HG03558 (cell line): ENCODE data around the gene CCDC12.

Source experiments
- ATAC-seq: cut with Tn5 transposase; IDR thresholded peaks from one replicate; pipeline ENCODE4 v1.9.1; 2021; ENCODE audit warnings: moderate number of reproducible peaks; ENCODE audit not compliant: unreplicated experiment; ENCODE audit errors: extremely low read depth

CCDC12 gene

GRCh38 chr3:46943237-46944187 lies 33.0 kb downstream of the CCDC12 start:
- no peak for ATAC-seq

- ATAC-seq = no peak
Measured at GRCh38 chr3:46942481-46943236, 33.9 kb downstream of the CCDC12 start.

- no peak for ATAC-seq
Measured at GRCh38 chr3:46942076-46942475, 34.5 kb downstream of the CCDC12 start.

GRCh38 chr3:46939578-46940445 lies 36.7 kb downstream of the CCDC12 start:
- no peak for ATAC-seq

GRCh38 chr3:46938118-46938517 lies 38.4 kb downstream of the CCDC12 start:
- no peak for ATAC-seq

- no peak for ATAC-seq
Measured at GRCh38 chr3:46936733-46937250, 39.8 kb downstream of the CCDC12 start.

- ATAC-seq = no peak
Measured at GRCh38 chr3:46935989-46936558, 40.5 kb downstream of the CCDC12 start.

- no peak for ATAC-seq
Measured at GRCh38 chr3:46935168-46935858, 41.2 kb downstream of the CCDC12 start.

GRCh38 chr3:46934498-46935167 lies 41.9 kb downstream of the CCDC12 start:
- no peak for ATAC-seq

- ATAC-seq = no peak
Measured at GRCh38 chr3:46934072-46934471, 42.5 kb downstream of the CCDC12 start.

GRCh38 chr3:46933261-46933660 lies 43.3 kb downstream of the CCDC12 start:
- ATAC-seq = no peak

GRCh38 chr3:46932455-46933225 lies 43.9 kb downstream of the CCDC12 start:
- ATAC-seq = no peak

- no peak for ATAC-seq
Measured at GRCh38 chr3:46931631-46932331, 44.8 kb downstream of the CCDC12 start.

GRCh38 chr3:46930945-46931403 lies 45.6 kb downstream of the CCDC12 start:
- no peak for ATAC-seq

GRCh38 chr3:46930166-46930944 lies 46.2 kb downstream of the CCDC12 start:
- no peak for ATAC-seq

GRCh38 chr3:46929324-46929723 lies 47.2 kb downstream of the CCDC12 start:
- ATAC-seq = no peak
